Measurements from ENCODE around the gene WDR70.

WDR70 gene

GRCh38 chr5:37695647-37696046, 316.5 kb downstream of the WDR70 start:
- Mint-ChIP-seq H3K36me3 (ENCODE audit: low read depth) (peaks cover 8% of the 10 kb centered on the region), H3K27me3 (ENCODE audit: low read depth) (no peaks in the 10 kb centered on the region), H3K4me3 (no peak overlapping the region), H3K9me3 (peaks cover 31% of the 10 kb centered on the region), H3K27ac (no peak overlapping the region), H3K4me1 (no peaks in the 10 kb centered on the region)
- TF ChIP-seq CTCF (IDR thresholded peaks at IDR 0.05; ENCODE audit: unreplicated experiment in 3 of 3): no peak

GRCh38 chr5:37696190-37697021, 317.3 kb downstream of the WDR70 start:
- Mint-ChIP-seq H3K27ac (no peak overlapping the region), H3K4me1 (no peaks in the 10 kb centered on the region), H3K27me3 (ENCODE audit: low read depth) (no peaks in the 10 kb centered on the region), H3K4me3 (no peak overlapping the region), H3K36me3 (ENCODE audit: low read depth) (peaks cover 2% of the 10 kb centered on the region), H3K9me3 (peaks cover 24% of the 10 kb centered on the region)
- TF ChIP-seq CTCF (IDR thresholded peaks at IDR 0.05; ENCODE audit: unreplicated experiment in 3 of 3): no peak

GRCh38 chr5:37701868-37702267, 322.8 kb downstream of the WDR70 start:
- Mint-ChIP-seq H3K27ac (no peak overlapping the region), H3K4me1 (no peaks in the 10 kb centered on the region), H3K36me3 (ENCODE audit: low read depth) (no peaks in the 10 kb centered on the region), H3K9me3 (no peaks in the 10 kb centered on the region), H3K27me3 (ENCODE audit: low read depth) (no peaks in the 10 kb centered on the region), H3K4me3 (no peak overlapping the region)
- no peak for TF ChIP-seq CTCF (IDR thresholded peaks at IDR 0.05; ENCODE audit: unreplicated experiment in 3 of 3)

GRCh38 chr5:37703841-37704241, 324.7 kb downstream of the WDR70 start:
- no peak for TF ChIP-seq CTCF (IDR thresholded peaks at IDR 0.05; ENCODE audit: unreplicated experiment in 3 of 3)
- Mint-ChIP-seq H3K4me1 (peaks cover 3% of the 10 kb centered on the region), H3K36me3 (ENCODE audit: low read depth) (no peaks in the 10 kb centered on the region), H3K9me3 (no peaks in the 10 kb centered on the region), H3K4me3 (no peak overlapping the region), H3K27ac (no peak overlapping the region), H3K27me3 (ENCODE audit: low read depth) (no peaks in the 10 kb centered on the region)

GRCh38 chr5:37704406-37704805, 325.3 kb downstream of the WDR70 start:
- Mint-ChIP-seq H3K27me3 (ENCODE audit: low read depth) (no peaks in the 10 kb centered on the region), H3K27ac (no peak overlapping the region), H3K4me1 (peaks cover 5% of the 10 kb centered on the region), H3K36me3 (ENCODE audit: low read depth) (no peaks in the 10 kb centered on the region), H3K4me3 (no peak overlapping the region), H3K9me3 (no peaks in the 10 kb centered on the region)
- no peak for TF ChIP-seq CTCF (IDR thresholded peaks at IDR 0.05; ENCODE audit: unreplicated experiment in 3 of 3)

GRCh38 chr5:37709020-37709419, 329.9 kb downstream of the WDR70 start:
- H3K9me3 Mint-ChIP-seq: no peaks in the 10 kb centered on the region
- peaks cover 15% of the 10 kb centered on the region for H3K4me1 Mint-ChIP-seq
- H3K27me3 Mint-ChIP-seq (ENCODE audit: low read depth): no peaks in the 10 kb centered on the region
- no peak for TF ChIP-seq CTCF (IDR thresholded peaks at IDR 0.05; ENCODE audit: unreplicated experiment in 3 of 3)
- no peak overlapping the region for H3K4me3 Mint-ChIP-seq
- H3K36me3 Mint-ChIP-seq (ENCODE audit: low read depth): no peaks in the 10 kb centered on the region
- no peak overlapping the region for H3K27ac Mint-ChIP-seq

Data from nephron (organoid).